GM10248 (cell line): ENCODE results near the gene DNAH6.

ENCODE experiments used
- CTCF ChIA-PET: fragments of 300-600 bp; sonication (Branson Sonifier 250); formaldehyde crosslinking; extraction: SDS; loops from one replicate; lab custom pipeline; 2021; ENCODE audit warnings: antibody characterized with exemption; lab: Yijun Ruan, JAX
- POLR2A ChIA-PET: fragments of 350-650 bp; sonication (Branson Sonifier 250); formaldehyde crosslinking; extraction: SDS; loops from one replicate; lab custom pipeline; 2020; ENCODE audit warnings: antibody characterized with exemption; lab: Yijun Ruan, JAX
- DNase-seq: peaks from one replicate; pipeline ENCODE4 v3.0.0; 2012; ENCODE audit errors: extremely low spot score
- TF ChIP-seq, protein P1 (sequence below): IDR thresholded peaks from 2 replicates; pipeline ENCODE4 v1.5.1; 2012; ENCODE audit warnings: mild to moderate bottlenecking, low read depth; ENCODE audit errors: extremely low read depth, missing control alignments, control extremely low read depth

The DNAH6 gene

DNA sequence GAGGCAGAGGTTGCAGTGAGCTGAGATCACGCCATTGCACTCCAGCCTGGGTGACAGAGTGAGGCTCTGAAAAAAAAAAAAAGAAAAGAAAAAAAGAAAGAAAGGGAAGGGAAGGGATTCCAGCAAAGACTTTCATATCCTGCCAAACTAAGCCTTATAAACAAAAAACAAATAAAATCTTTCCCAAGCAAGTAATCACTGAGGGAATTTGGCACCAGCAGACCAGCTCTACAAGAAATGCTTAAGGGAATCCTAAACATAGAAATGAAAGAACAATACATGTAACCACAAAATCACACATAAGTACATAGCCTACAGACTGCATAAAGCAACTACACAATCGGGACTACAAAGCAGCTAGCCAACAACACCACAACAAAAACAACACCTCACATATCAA is 285.5 kb downstream of the DNAH6 start:
- ChIA-PET POLR2A (no interaction called here), CTCF (interaction anchor here (0.9 to 1.3 kb wide), 2 partner anchors 8 to 47 kb away, joined by 3 read pairs; no protein-coding TSS in a partner anchor)
- TF ChIP-seq, protein P1, sequence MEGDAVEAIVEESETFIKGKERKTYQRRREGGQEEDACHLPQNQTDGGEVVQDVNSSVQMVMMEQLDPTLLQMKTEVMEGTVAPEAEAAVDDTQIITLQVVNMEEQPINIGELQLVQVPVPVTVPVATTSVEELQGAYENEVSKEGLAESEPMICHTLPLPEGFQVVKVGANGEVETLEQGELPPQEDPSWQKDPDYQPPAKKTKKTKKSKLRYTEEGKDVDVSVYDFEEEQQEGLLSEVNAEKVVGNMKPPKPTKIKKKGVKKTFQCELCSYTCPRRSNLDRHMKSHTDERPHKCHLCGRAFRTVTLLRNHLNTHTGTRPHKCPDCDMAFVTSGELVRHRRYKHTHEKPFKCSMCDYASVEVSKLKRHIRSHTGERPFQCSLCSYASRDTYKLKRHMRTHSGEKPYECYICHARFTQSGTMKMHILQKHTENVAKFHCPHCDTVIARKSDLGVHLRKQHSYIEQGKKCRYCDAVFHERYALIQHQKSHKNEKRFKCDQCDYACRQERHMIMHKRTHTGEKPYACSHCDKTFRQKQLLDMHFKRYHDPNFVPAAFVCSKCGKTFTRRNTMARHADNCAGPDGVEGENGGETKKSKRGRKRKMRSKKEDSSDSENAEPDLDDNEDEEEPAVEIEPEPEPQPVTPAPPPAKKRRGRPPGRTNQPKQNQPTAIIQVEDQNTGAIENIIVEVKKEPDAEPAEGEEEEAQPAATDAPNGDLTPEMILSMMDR: no peak
- DNase-seq: no peak

DNA sequence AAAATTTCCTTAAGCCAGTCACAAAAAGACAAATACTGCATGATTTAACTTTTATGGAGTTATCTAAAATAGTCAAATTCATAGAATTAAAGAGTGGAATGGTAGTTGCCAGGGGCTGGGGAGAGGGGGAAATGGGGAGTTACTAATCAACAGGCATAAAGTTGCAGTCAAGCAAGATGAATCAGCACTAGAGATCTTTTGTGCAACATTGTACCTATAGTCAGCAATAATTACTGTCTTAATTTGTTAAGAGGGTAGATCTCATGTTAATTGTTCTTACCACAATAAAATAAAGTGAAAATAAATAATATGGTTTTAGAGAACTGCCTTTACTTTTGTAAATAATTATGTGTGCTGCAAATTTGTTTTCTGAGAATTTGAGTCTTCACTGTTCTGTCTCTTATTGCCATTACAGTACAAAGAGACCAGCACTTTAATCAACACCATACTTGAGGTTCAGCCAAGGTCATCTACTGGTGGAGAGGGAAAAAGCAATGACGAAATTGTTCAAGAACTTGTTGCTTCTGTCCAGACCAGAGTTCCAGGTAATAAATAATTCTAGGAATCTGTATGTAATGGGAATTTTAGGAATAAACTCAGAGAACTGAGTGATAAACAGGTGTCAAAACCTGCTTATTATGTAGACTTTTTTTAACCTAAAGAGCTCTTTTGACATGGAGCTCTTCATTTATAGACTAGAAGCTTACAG is 289.1 kb downstream of the DNAH6 start:
- TF ChIP-seq, protein P1: no peak
- no peak for DNase-seq
- ChIA-PET POLR2A (no interaction called here), CTCF (interaction anchor here (0.9 to 1.4 kb wide), 4 partner anchors 9 to 496 kb away, joined by 3 to 4 read pairs (median 3); no protein-coding TSS in a partner anchor)

DNA sequence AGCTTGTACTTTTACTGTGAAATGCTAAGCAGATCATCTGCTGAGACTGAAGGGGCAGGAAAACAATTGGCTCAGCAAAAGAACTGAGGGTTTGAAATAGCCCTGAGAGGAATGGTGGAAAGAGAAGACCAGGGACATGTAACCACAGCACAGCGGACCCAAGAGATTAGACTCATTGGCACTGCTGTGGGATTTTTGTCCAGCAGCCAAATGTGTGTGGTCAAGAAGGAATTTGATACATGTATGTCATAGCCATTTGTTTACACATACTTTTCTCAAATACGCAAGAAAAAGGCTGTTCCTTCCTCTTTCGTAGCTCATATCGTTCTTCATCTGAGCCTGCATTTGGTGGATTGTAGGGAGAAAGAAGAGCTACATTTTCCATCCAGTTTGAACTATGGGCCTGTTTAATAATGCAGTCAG is 290.8 kb downstream of the DNAH6 start:
- POLR2A ChIA-PET: no interaction called here
- TF ChIP-seq, protein P1: no peak
- CTCF ChIA-PET: interaction anchor here (1.4 kb wide), 1 partner anchor 20 kb away, joined by 4 read pairs; no protein-coding TSS in a partner anchor
- no peak for DNase-seq

DNA sequence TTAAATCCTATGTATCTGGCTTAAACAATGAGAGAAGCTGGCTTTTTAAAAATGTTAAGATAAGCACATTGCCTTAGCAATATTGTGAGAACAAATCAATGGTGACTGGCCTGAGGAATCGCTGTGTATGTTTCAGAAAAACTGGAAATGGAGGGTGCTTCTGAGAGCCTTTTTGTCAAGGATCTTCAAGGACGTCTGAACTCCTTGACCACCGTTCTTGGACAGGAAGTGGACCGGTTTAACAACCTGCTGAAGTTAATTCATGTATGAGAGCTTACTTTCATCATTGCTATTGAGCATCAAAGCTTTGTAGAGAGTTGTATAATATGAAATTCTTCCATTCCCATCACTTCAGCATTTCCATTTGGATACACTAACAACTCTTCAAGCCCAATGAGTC is 292.0 kb downstream of the DNAH6 start:
- CTCF ChIA-PET: no interaction called here
- no peak for DNase-seq
- POLR2A ChIA-PET: no interaction called here
- TF ChIP-seq, protein P1: no peak

DNA sequence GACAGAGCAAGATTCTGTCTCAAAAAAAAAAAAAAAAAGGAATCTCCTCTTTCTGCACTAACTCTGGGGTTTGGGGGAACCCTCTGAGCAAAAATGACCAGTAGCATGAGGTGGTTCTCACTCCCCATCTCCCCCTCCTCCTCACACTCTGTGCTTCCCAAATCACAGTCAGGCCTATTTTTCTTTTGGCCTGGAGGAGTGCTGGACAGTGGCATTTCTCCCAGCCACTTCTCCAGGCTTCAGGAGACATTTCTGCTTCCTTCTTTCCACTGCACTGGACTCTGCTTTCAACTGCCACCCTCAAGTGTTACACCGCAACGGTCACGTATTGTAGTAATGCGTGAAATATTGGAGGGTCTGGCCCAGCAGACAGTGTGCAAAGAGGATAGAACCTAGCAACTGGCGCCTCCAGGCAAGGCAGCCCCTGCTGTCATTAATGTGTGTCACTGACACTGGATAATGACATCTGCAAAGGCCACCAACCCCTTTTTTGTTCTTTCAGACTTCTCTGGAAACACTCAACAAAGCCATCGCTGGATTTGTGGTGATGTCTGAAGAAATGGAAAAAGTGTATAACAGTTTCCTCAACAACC is 295.6 kb downstream of the DNAH6 start:
- TF ChIP-seq, protein P1: no peak
- no peak for DNase-seq
- POLR2A ChIA-PET: no interaction called here
- CTCF ChIA-PET: no interaction called here

DNA sequence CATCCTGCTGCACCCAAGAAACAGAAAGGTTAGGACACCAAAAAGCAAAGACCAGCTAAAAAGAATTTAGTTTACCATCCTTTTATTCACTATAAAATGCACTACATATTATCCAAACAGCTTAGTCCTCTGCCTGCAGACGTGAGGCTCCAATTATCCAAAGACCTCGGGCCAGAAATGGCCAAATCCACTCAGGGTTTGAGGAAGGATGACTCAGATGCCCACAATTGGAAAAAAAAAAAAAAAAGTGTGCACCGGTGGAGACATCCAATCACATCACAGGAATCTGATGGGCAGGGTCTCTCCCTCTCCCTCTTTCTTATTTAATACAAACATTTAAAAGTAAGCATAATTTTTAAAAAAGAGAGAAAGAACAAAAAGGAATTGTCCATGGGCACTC is 298.8 kb downstream of the DNAH6 start:
- POLR2A ChIA-PET: no interaction called here

More for the DNA sequence above, 298.8 kb downstream of the DNAH6 start:
- no peak for DNase-seq
- CTCF ChIA-PET: no interaction called here
- TF ChIP-seq, protein P1: no peak
